Uterus (tissue), 2 donors: ENCODE data around the gene STIM2.

Experiments used
- CTCF ChIP-seq, 4 experiments: fragments of 200-600 bp in 2 of 4; fragments of 450-650 bp in 2 of 4; sonication (generic) in 2 of 4; IDR thresholded peaks; one replicate each; pipeline ENCODE4 v1.5.1; 2016 to 2019; ENCODE audit warnings: antibody characterized with exemption in 4 of 4, mild to moderate bottlenecking in 2 of 4, moderate library complexity in 1 of 4
- POLR2A ChIP-seq, 2 donors: fragments of 450-650 bp; IDR thresholded peaks; one replicate each; pipeline ENCODE4 v1.6.1; 2016; ENCODE audit warnings: antibody characterized with exemption in 2 of 2, mild to moderate bottlenecking in 1 of 2, moderate library complexity in 1 of 2

- TF ChIP-seq CTCF (IDR thresholded peaks at IDR 0.05) (no peak), POLR2A (IDR thresholded peaks at IDR 0.05) (no peak)
Measured at GRCh38 chr4:26958925-26959653, 98.4 kb downstream of the STIM2 start.
